Left renal cortex interstitium (tissue), 4 donors: ENCODE data around the gene KIF5B. TPM values are rescaled to one million over a fixed set of nuclear protein-coding genes. Genes with fewer than 3 reads are reported as not detected.
"Not testable (repeated sequence)": the region's sequence is repeated elsewhere in the genome, so short reads cannot be mapped to it uniquely, and the experiment has no call there.

Experiments used
- DNase-seq, 4 donors: peaks; one replicate each; pipeline ENCODE4 v3.0.0-alpha.2; 2013; ENCODE audit warnings: low read depth in 4 of 4, low spot score in 2 of 4, missing footprints in 1 of 4
- polyA plus RNA-seq, 4 donors: library from polyadenylated mRNA; unstranded; fragments of 120-200 nt; gene quantifications; one replicate each; pipeline ENCODE4 v1.2.1, GENCODE V29; 2013; ENCODE audit not compliant: insufficient read length in 4 of 4

The KIF5B gene
- 100 to 1,000 TPM; 130 to 170 (median 141) TPM for polyA plus RNA-seq

GRCh38 chr10:32056136-32057035, at the start of gene KIF5B:
Gene KIF5B, minus strand, starts transcription at chr10:32056425. Its CDS starts 452 bp downstream, at chr10:32055973.
- DNase-seq: peak; percentile 70 to 83 (median 78)

GRCh38 chr10:32105782-32106382, 49.7 kb upstream of the KIF5B start:
- no peak for DNase-seq

DNA sequence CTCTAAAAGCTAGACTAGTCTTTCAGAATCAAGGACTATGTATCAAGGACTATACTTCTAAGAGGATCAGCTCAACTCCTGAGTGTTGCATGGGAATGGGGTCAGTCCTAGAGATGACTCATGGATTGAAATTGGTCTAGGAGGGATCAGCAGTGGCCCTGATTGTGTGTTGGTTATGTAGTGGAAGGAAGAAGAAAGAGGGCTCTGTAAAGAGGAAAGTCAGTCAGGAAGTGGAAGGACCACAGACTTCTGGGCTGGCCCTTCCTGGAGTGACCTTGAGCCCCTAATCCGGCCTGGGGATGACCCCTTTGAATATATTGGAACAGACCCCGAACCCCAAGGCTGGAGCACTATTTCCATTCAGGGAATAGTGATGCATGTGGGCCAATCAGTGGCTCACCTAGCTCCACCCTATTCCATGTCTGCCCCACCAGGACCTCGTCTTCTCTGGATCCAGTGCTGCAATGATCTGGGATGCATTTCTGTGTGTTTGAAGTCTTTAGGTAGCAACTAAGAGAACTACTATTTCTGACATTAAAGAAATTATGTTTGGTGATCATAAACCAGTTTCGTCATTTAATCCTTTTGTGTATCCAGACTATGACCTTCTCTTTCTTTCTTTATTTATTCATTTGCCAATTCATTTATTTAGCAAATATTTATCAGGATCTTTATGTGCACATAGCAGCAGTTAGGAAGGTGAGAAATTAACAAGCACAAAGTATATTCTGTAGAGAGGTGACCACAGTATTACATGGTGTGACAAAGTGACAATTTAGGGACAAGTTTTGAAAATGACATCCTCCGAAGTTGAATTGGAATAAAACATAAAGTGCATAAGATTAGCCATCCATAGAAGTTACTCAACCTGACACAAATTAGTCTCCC, 48.6 kb upstream of the KIF5B start:
- DNase-seq: no peak

GRCh38 chr10:32104181-32104580, 48.0 kb upstream of the KIF5B start:
- DNase-seq: no peak

GRCh38 chr10:32103721-32104120, 47.5 kb upstream of the KIF5B start:
- DNase-seq: no peak

DNA sequence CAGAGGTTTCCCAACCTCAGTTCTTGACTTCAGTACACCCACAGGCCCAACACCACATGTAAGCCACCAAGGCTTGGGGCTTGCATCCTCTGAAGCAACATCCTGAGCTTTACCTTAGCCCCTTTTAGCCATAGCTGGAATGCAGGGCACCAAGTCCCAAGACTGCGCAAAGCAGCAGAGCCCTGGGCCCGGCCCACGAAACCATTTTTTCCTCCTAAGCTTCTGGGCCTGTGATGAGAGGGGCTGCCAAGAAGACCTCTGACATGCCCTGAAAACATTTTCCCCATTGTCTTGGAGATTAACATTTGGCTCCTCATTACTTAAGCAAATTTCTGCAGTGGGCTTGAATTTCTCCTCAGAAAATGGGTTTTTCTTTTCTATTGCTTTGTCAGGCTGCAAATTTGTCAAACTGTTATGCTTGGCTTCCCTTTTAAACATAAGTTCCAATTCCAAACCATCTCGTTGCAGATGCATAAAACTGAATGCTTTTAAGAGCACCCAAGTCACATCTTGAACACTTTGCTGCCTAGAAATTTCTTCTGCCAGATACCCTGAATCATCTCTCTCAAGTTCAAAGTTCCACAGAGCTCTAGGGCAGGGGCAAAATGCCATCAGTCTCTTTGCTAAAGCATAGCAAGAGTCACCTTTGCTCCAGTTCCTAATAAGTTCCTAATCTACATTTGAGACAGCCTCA, 42.5 kb upstream of the KIF5B start:
- not testable (repeated sequence) for DNase-seq

- no peak for DNase-seq
Observed at GRCh38 chr10:32095116-32095733, 39.0 kb upstream of the KIF5B start.

DNA sequence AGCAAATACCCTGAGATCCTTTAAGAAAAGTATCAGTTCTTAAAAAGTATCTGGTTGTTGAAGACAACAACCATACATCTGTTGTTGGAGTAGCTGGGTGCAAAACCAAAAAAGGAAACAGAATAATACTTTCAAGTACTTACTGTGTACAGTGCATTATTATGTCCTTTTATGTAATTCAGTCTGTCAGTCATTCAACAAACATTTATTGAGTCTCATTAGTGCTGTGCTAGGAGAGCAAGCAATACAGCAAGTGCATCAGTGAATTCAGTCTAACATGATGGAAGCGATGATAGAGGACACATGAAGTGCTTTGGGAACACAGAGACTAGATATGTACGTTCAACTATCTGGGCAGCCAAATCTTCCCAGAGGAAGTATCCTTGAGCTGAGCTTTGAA, 37.4 kb upstream of the KIF5B start:
- DNase-seq: no peak

GRCh38 chr10:32091046-32091445, 34.8 kb upstream of the KIF5B start:
- no peak for DNase-seq

DNA sequence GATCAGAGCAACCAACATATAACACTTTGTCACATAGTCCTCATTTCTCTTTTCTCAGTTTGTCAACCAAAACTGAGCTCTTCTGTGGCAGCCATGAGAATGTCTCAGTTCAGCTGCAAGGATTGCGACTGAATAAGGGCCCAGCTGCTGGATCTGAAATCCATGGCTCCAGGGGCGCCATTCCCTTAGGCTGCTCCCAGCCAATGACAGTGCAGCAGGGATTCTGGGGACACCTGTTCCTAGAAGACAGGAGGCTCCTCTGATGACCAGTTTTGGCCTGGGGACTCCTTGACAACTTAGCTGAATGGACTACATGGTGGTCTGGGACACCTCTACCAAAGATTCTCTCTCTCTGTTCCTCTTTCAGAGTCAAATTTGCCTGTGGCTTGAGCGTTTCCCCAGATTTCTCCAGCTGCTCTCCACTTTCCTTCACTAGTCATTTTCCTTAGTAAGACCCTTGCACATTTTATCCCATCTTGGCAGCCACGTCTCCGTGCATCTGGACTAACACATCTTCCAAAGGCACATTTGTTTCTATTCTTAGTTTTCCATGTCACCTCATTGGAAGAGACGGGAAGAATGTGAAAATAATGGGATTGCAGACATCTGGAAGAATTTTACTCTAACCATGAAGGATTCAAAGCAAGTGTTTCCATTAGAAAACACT, 28.1 kb upstream of the KIF5B start:
- no peak for DNase-seq

- DNase-seq: no peak
Observed at GRCh38 chr10:32077896-32078485, 21.8 kb upstream of the KIF5B start.

- DNase-seq: no peak
Observed at GRCh38 chr10:32073659-32074058, 17.4 kb upstream of the KIF5B start.

- DNase-seq: no peak
Observed at GRCh38 chr10:32073128-32073527, 16.9 kb upstream of the KIF5B start.

GRCh38 chr10:32072025-32072800, 16.0 kb upstream of the KIF5B start:
- DNase-seq: no peak

DNA sequence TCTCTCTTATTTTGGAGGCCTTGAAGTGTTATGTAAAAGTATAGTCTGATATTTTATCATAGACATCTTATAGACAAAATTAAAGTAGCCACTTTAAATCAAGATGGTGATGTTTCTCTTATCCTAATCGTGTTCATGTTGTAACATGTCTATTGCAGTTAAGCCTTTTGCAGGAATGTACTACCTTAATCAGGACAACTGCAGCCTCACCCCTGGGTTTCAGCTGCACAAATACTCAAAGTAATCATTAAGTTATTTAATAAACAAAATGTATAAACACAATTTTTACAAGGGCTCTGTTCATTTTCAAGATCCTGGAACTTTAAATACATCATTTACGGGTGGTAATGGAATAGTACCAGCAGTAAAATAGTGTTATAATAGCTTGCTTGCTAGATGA, 14.4 kb upstream of the KIF5B start:
- no peak for DNase-seq

DNA sequence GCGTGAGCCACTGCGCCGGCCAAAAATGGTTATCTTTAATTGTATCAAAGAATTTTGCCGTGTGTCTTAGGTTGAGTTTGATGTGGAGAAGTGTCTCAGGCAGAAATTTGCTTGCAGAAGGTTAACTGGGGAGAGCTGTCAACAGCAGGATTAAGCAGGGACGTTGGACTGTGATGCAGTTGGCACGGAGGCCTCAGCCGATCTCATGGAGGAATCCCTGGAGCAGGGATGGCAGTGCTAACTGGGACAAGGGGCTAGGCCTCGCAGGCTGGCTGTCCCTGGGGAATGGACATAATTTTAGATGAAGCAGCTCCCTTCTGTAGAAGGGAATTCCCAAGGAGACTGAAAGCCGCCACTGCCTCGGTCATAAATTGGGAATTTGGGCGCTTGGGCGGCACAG, 12.3 kb upstream of the KIF5B start:
- DNase-seq: no peak

GRCh38 chr10:32067931-32068330, 11.7 kb upstream of the KIF5B start:
- DNase-seq: not testable (repeated sequence)

GRCh38 chr10:32065856-32066255, 9.6 kb upstream of the KIF5B start:
- DNase-seq: no peak
